Stimulated activated naive B cell treated with anti-CD40 and anti-IgM and Interleukin-4, amounts not matched to agents 10 μg/mL and 1 μg/mL and 100 μg/mL, for 72 hours (primary cell): Measurements from ENCODE around the gene RAB2B.
"Not testable (repeated sequence)": the region's sequence is repeated elsewhere in the genome, so short reads cannot be mapped to it uniquely, and the experiment has no call there.

ENCODE experiments used
- ATAC-seq, 2 donors: fragments of 150-1000 bp; cut with Tn5 transposase; replicated peaks; 2 replicates each; pipeline ENCODE4 v1.10.0; 2021; ENCODE audit warnings: moderate library complexity in 1 of 2
- DNase-seq: peaks from one replicate; pipeline ENCODE4 v3.0.0; 2021
- H3K27ac Mint-ChIP-seq: one replicate; pipeline ENCODE4 v1.8.0; 2022; ENCODE audit warnings: mild to moderate bottlenecking, mixed read lengths
- H3K27me3 Mint-ChIP-seq, 2 donors: one replicate each; pipeline ENCODE4 v1.8.0; 2022; ENCODE audit warnings: mixed read lengths in 2 of 2
- H3K36me3 Mint-ChIP-seq, 2 donors: one replicate each; pipeline ENCODE4 v1.8.0; 2022; ENCODE audit warnings: mixed read lengths in 2 of 2, mild to moderate bottlenecking in 1 of 2
- H3K4me1 Mint-ChIP-seq, 2 donors: one replicate each; pipeline ENCODE4 v1.8.0; 2022; ENCODE audit warnings: mixed read lengths in 2 of 2, mild to moderate bottlenecking in 1 of 2
- H3K4me3 Mint-ChIP-seq, 2 donors: one replicate each; pipeline ENCODE4 v1.8.0; 2022; ENCODE audit warnings: mild to moderate bottlenecking in 2 of 2, mixed read lengths in 2 of 2, moderate library complexity in 1 of 2
- H3K9me3 Mint-ChIP-seq, 2 donors: one replicate each; pipeline ENCODE4 v1.8.0; 2022; ENCODE audit warnings: mixed read lengths in 2 of 2, mild to moderate bottlenecking in 1 of 2

The RAB2B gene

GRCh38 chr14:21454843-21455544 lies 21.8 kb downstream of the RAB2B start:
- H3K27ac Mint-ChIP-seq: peak overlapping the region; percentile 99
- H3K9me3 Mint-ChIP-seq: no peaks in the 10 kb centered on the region
- no peak for ATAC-seq
- peaks cover 12 to 33% of the 10 kb centered on the region in 2 donors for H3K4me1 Mint-ChIP-seq
- peaks cover 18 to 25% of the 10 kb centered on the region in 2 donors for H3K36me3 Mint-ChIP-seq
- no peak for DNase-seq
- peak overlapping the region; percentile 95 to 99 for H3K4me3 Mint-ChIP-seq
- no peaks in the 10 kb centered on the region for H3K27me3 Mint-ChIP-seq

- H3K27me3 Mint-ChIP-seq: no peaks in the 10 kb centered on the region
- peak in 1 of 2 donors; percentile 38 for ATAC-seq
- peaks cover 23 to 25% of the 10 kb centered on the region in 2 donors for H3K36me3 Mint-ChIP-seq
- no peak overlapping the region for H3K27ac Mint-ChIP-seq
- DNase-seq: no peak
- peaks cover 23 to 55% of the 10 kb centered on the region in 2 donors for H3K4me1 Mint-ChIP-seq
- no peaks in the 10 kb centered on the region for H3K9me3 Mint-ChIP-seq
- H3K4me3 Mint-ChIP-seq: no peak overlapping the region
These were observed 26.9 kb downstream of the RAB2B start for GRCh38 chr14:21449899-21450216.

GRCh38 chr14:21442657-21443056 lies 34.1 kb downstream of the RAB2B start:
- not testable (repeated sequence) for H3K4me3 Mint-ChIP-seq, H3K27me3 Mint-ChIP-seq, H3K9me3 Mint-ChIP-seq, H3K27ac Mint-ChIP-seq, ATAC-seq, DNase-seq
- H3K4me1 Mint-ChIP-seq: peaks cover 30 to 50% of the 10 kb centered on the region in 2 donors
- H3K36me3 Mint-ChIP-seq: peaks cover 16 to 29% of the 10 kb centered on the region in 2 donors

GRCh38 chr14:21440859-21441258 lies 35.9 kb downstream of the RAB2B start:
- ATAC-seq: no peak
- Mint-ChIP-seq H3K27ac (no peak overlapping the region), H3K4me3 (no peak overlapping the region), H3K4me1 (peaks cover 26 to 50% of the 10 kb centered on the region in 2 donors), H3K36me3 (peaks cover 10 to 25% of the 10 kb centered on the region in 2 donors), H3K9me3 (no peaks in the 10 kb centered on the region), H3K27me3 (no peaks in the 10 kb centered on the region)
- no peak for DNase-seq

GRCh38 chr14:21437063-21437901 lies 39.5 kb downstream of the RAB2B start:
- Mint-ChIP-seq H3K27ac (peak overlapping the region; percentile 92), H3K4me1 (peaks cover 36 to 72% of the 10 kb centered on the region in 2 donors), H3K9me3 (no peaks in the 10 kb centered on the region), H3K27me3 (no peaks in the 10 kb centered on the region), H3K36me3 (peaks cover 17 to 34% of the 10 kb centered on the region in 2 donors), H3K4me3 (peak overlapping the region; percentile 85 to 89)
- peak; percentile 99 for ATAC-seq
- peak; percentile 97 for DNase-seq

- peaks cover 17 to 30% of the 10 kb centered on the region in 2 donors for H3K36me3 Mint-ChIP-seq
- DNase-seq (no peak), ATAC-seq (peak; percentile 21 to 28)
- peaks cover 36 to 67% of the 10 kb centered on the region in 2 donors for H3K4me1 Mint-ChIP-seq
- peak overlapping the region; percentile 85 to 89 for H3K4me3 Mint-ChIP-seq
- no peaks in the 10 kb centered on the region for H3K27me3 Mint-ChIP-seq
- no peaks in the 10 kb centered on the region for H3K9me3 Mint-ChIP-seq
- H3K27ac Mint-ChIP-seq: peak overlapping the region; percentile 92
These were observed 40.1 kb downstream of the RAB2B start for GRCh38 chr14:21436567-21437062.

GRCh38 chr14:21431126-21431525 lies 45.6 kb downstream of the RAB2B start:
- H3K27ac Mint-ChIP-seq: no peak overlapping the region
- peaks cover 20 to 37% of the 10 kb centered on the region in 2 donors for H3K4me1 Mint-ChIP-seq

GRCh38 chr14:21428930-21429329 lies 47.8 kb downstream of the RAB2B start:
- Mint-ChIP-seq H3K36me3 (peaks cover 37 to 54% of the 10 kb centered on the region in 2 donors), H3K4me1 (peaks cover 8 to 17% of the 10 kb centered on the region in 2 donors), H3K27ac (no peak overlapping the region), H3K4me3 (no peak overlapping the region), H3K27me3 (no peaks in the 10 kb centered on the region), H3K9me3 (no peaks in the 10 kb centered on the region)
- ATAC-seq (no peak), DNase-seq (no peak)

More at GRCh38 chr14:21431126-21431525, 45.6 kb downstream of the RAB2B start:
- H3K27me3 Mint-ChIP-seq: no peaks in the 10 kb centered on the region
- no peaks in the 10 kb centered on the region for H3K9me3 Mint-ChIP-seq
- H3K4me3 Mint-ChIP-seq: peak overlapping the region in 1 of 2 donors; percentile 30
- peaks cover 34 to 46% of the 10 kb centered on the region in 2 donors for H3K36me3 Mint-ChIP-seq
- no peak for DNase-seq
- no peak for ATAC-seq

GRCh38 chr14:21426692-21427091 lies 50.1 kb downstream of the RAB2B start:
- peaks cover 3 to 4% of the 10 kb centered on the region in 2 donors for H3K4me1 Mint-ChIP-seq
- DNase-seq (no peak), ATAC-seq (no peak)
- no peaks in the 10 kb centered on the region for H3K27me3 Mint-ChIP-seq
- H3K9me3 Mint-ChIP-seq: no peaks in the 10 kb centered on the region
- H3K4me3 Mint-ChIP-seq: no peak overlapping the region
- H3K27ac Mint-ChIP-seq: no peak overlapping the region
- peaks cover 32 to 54% of the 10 kb centered on the region in 2 donors for H3K36me3 Mint-ChIP-seq

GRCh38 chr14:21419528-21419927 lies 57.2 kb downstream of the RAB2B start:
- DNase-seq: no peak
- Mint-ChIP-seq H3K4me3 (no peak overlapping the region), H3K27ac (no peak overlapping the region), H3K36me3 (peaks cover 14 to 50% of the 10 kb centered on the region in 2 donors), H3K27me3 (no peaks in the 10 kb centered on the region), H3K4me1 (peaks cover 3 to 4% of the 10 kb centered on the region in 2 donors), H3K9me3 (no peaks in the 10 kb centered on the region)
- no peak for ATAC-seq

GRCh38 chr14:21415329-21415728 lies 61.4 kb downstream of the RAB2B start:
- Mint-ChIP-seq H3K4me1 (peaks cover 11 to 15% of the 10 kb centered on the region in 2 donors), H3K27ac (no peak overlapping the region), H3K4me3 (no peak overlapping the region), H3K36me3 (peaks cover 24 to 46% of the 10 kb centered on the region in 2 donors), H3K27me3 (no peaks in the 10 kb centered on the region), H3K9me3 (no peaks in the 10 kb centered on the region)
- DNase-seq (no peak), ATAC-seq (no peak)

- H3K4me3 Mint-ChIP-seq: no peak overlapping the region
- H3K36me3 Mint-ChIP-seq: peaks cover 22 to 51% of the 10 kb centered on the region in 2 donors
- no peaks in the 10 kb centered on the region for H3K9me3 Mint-ChIP-seq
- DNase-seq: no peak
- peaks cover 11 to 15% of the 10 kb centered on the region in 2 donors for H3K4me1 Mint-ChIP-seq
- no peaks in the 10 kb centered on the region for H3K27me3 Mint-ChIP-seq
- peak; percentile 81 to 92 for ATAC-seq
- peak overlapping the region; percentile 90 for H3K27ac Mint-ChIP-seq
These were observed 62.6 kb downstream of the RAB2B start for GRCh38 chr14:21414137-21414631.
